HCT116 (cell line): ENCODE measurements around the gene TAF11. TPM values are rescaled to one million over a fixed set of nuclear protein-coding genes. Genes with fewer than 3 reads are reported as not detected.

Experiments
- ATAC-seq: fragments of 200-7000 bp; cut with Tn5 transposase; 2 replicates; pipeline ENCODE4 v1.9.1; 2020; ENCODE audit warnings: mild to moderate bottlenecking, moderate library complexity
- BruUV-seq: library from RNA; stranded (reverse); fragments of 400-500 nt; replicated peaks from 2 replicates; lab custom pipeline; 2021; lab: Mats Ljungman, UMichigan
- CTCF ChIA-PET: fragments of 300-600 bp; sonication (Branson Sonifier 250); formaldehyde crosslinking; loops from one replicate; lab custom pipeline; 2021; ENCODE audit warnings: antibody characterized with exemption; lab: Charles Lee
- POLR2A ChIA-PET: fragments of 300-600, 350-600 bp; sonication (Branson Sonifier 250); formaldehyde crosslinking; loops from one replicate; lab custom pipeline; 2021; ENCODE audit warnings: antibody characterized with exemption; lab: Charles Lee
- RAD21 ChIA-PET, 2 experiments: fragments of 300-600 bp; sonication (Branson Sonifier 250); formaldehyde crosslinking; loops; one replicate each; lab custom pipeline; 2023; ENCODE audit warnings: low total read pairs in 2 of 2; ENCODE audit not compliant: uncharacterized antibody in 2 of 2, unreplicated experiment in 2 of 2, low non-redundant PET in 1 of 2; lab: Charles Lee
- DNase-seq: peaks from one replicate; pipeline ENCODE4 v3.0.0-alpha.2; 2010; ENCODE audit warnings: low read depth, low spot score
- H2AFZ ChIP-seq: fragments of 200-600 bp; shearing (Covaris generic), sonication (generic); 2 replicates; pipeline ENCODE4 v1.6.1; 2017; ENCODE audit warnings: low read depth, mixed run types, mixed read lengths, antibody characterized with exemption, low read length; ENCODE audit not compliant: poor library complexity, severe bottlenecking
- H3K27ac ChIP-seq: 2 replicates; pipeline ENCODE4 v1.5.1; 2012; ENCODE audit warnings: low read depth, low read length
- H3K27me3 ChIP-seq: fragments of 200-600 bp; sonication (generic); 2 replicates; pipeline ENCODE4 v1.6.1; 2016; ENCODE audit warnings: mixed run types, low read length, mixed read lengths; ENCODE audit not compliant: insufficient read depth
- H3K36me3 ChIP-seq, 2 experiments: fragments of 200-500 bp in 1 of 2; fragments of 200-600 bp in 1 of 2; sonication (Bioruptor generic) in 1 of 2; sonication (generic) in 1 of 2; 2 replicates each; pipeline versions ENCODE4 v1.5.1 to v1.6.1; 2014 to 2016; ENCODE audit warnings: low read length in 2 of 2, inconsistent platforms in 1 of 2, mixed read lengths in 1 of 2, mixed run types in 1 of 2; ENCODE audit not compliant: insufficient read depth in 2 of 2, control insufficient read depth in 1 of 2
- H3K4me1 ChIP-seq, 2 experiments: fragments of 200-600 bp in 1 of 2; sonication (generic) in 1 of 2; 2 replicates each; pipeline versions ENCODE4 v1.5.1 to v1.6.1; 2012 to 2017; ENCODE audit warnings: low read length in 2 of 2, inconsistent platforms in 1 of 2, mild to moderate bottlenecking in 1 of 2, mixed read lengths in 1 of 2, mixed run types in 1 of 2, moderate library complexity in 1 of 2; ENCODE audit not compliant: insufficient read depth in 2 of 2, control insufficient read depth in 1 of 2
- H3K4me2 ChIP-seq: fragments of 200-600 bp; sonication (generic); 2 replicates; pipeline ENCODE4 v1.6.1; 2017; ENCODE audit warnings: mixed run types, low read length, mixed read lengths
- H3K4me3 ChIP-seq, 2 experiments: fragments of 200-600 bp in 1 of 2; sonication (generic) in 1 of 2; replicated peaks in 1 of 2; 2 replicates each; pipeline ENCODE4 v1.5.1; 2011 to 2016; ENCODE audit warnings: low read length in 2 of 2, control low read depth in 1 of 2, low read depth in 1 of 2, mild to moderate bottlenecking in 1 of 2, mixed read lengths in 1 of 2, mixed run types in 1 of 2
- H3K79me2 ChIP-seq: fragments of 200-600 bp; sonication (generic); 2 replicates; pipeline ENCODE4 v1.6.1; 2017; ENCODE audit warnings: mild to moderate bottlenecking, mixed run types, low read length, moderate library complexity, mixed read lengths; ENCODE audit not compliant: insufficient read depth
- H3K9ac ChIP-seq: fragments of 200-600 bp; sonication (generic); 2 replicates; pipeline ENCODE4 v1.6.1; 2016; ENCODE audit warnings: low read length, mixed read lengths
- H3K9me2 ChIP-seq: fragments of 200-600 bp; sonication (generic), shearing (Covaris generic); 2 replicates; pipeline ENCODE4 v1.6.1; 2017; ENCODE audit warnings: mixed run types, mild to moderate bottlenecking, moderate library complexity; ENCODE audit not compliant: insufficient read depth
- H3K9me3 ChIP-seq, 2 experiments: fragments of 200-500 bp in 1 of 2; fragments of 200-600 bp in 1 of 2; sonication (Bioruptor generic) in 1 of 2; sonication (generic) in 1 of 2; 2 replicates each; pipeline ENCODE4 v1.6.1; 2014 to 2017; ENCODE audit warnings: low read length in 2 of 2, mixed read lengths in 2 of 2, inconsistent platforms in 1 of 2, low read depth in 1 of 2, mild to moderate bottlenecking in 1 of 2, mixed run types in 1 of 2, moderate library complexity in 1 of 2; ENCODE audit not compliant: control insufficient read depth in 1 of 2, insufficient read depth in 1 of 2
- H4K20me1 ChIP-seq: fragments of 200-600 bp; sonication (generic), shearing (Covaris generic); 2 replicates; pipeline ENCODE4 v1.6.1; 2017; ENCODE audit warnings: mixed run types, mild to moderate bottlenecking, moderate library complexity; ENCODE audit not compliant: insufficient read depth
- ATF3 ChIP-seq: IDR thresholded peaks from 2 replicates; pipeline ENCODE4 v1.6.1; 2012
- CBX3 ChIP-seq: IDR thresholded peaks from 2 replicates; pipeline ENCODE4 v1.6.1; 2012; ENCODE audit warnings: low read depth
- CEBPB ChIP-seq: IDR thresholded peaks from 2 replicates; pipeline ENCODE4 v1.6.1; 2012; ENCODE audit warnings: low read depth
- CTCF ChIP-seq, 3 experiments: fragments of 200-600 bp in 1 of 3; sonication (generic) in 1 of 3; IDR thresholded peaks in 2 of 3; conservative IDR thresholded peaks in 1 of 3; 2 replicates each; pipeline ENCODE4 v1.5.1; 2012 to 2017; ENCODE audit warnings: low read depth in 2 of 3, low read length in 2 of 3, antibody characterized with exemption in 1 of 3, borderline replicate concordance in 1 of 3, control low read depth in 1 of 3, mild to moderate bottlenecking in 1 of 3, mixed read lengths in 1 of 3, mixed run types in 1 of 3, moderate library complexity in 1 of 3; ENCODE audit not compliant: insufficient read depth in 1 of 3
- EGR1 ChIP-seq: IDR thresholded peaks from 2 replicates; pipeline ENCODE4 v1.6.1; 2012; ENCODE audit warnings: low read depth
- ELF1 ChIP-seq: IDR thresholded peaks from 2 replicates; pipeline ENCODE4 v1.6.1; 2012; ENCODE audit warnings: low read depth, borderline replicate concordance
- EZH2 ChIP-seq: fragments of 200-600 bp; sonication (generic); IDR thresholded peaks from 2 replicates; pipeline ENCODE4 v1.6.1; 2017; ENCODE audit warnings: antibody characterized with exemption, mixed run types
- EZH2phosphoT487 ChIP-seq: fragments of 200-600 bp; IDR thresholded peaks from 2 replicates; pipeline ENCODE4 v1.6.1; 2018; ENCODE audit warnings: antibody characterized with exemption, borderline replicate concordance
- FOSL1 ChIP-seq: IDR thresholded peaks from 2 replicates; pipeline ENCODE4 v1.6.1; 2012; ENCODE audit warnings: low read depth
- POLR2A ChIP-seq: IDR thresholded peaks from 2 replicates; pipeline ENCODE4 v1.7.0; 2011; ENCODE audit warnings: borderline replicate concordance; ENCODE audit not compliant: insufficient read depth, insufficient read length; ENCODE audit errors: extremely low read depth
- RAD21 ChIP-seq: IDR thresholded peaks from 2 replicates; pipeline ENCODE4 v1.6.1; 2012; ENCODE audit warnings: low read depth, mild to moderate bottlenecking
- SIN3A ChIP-seq: IDR thresholded peaks from 2 replicates; pipeline ENCODE4 v1.6.1; 2012; ENCODE audit warnings: low read depth
- SRF ChIP-seq: IDR thresholded peaks from 2 replicates; pipeline ENCODE4 v1.6.1; 2012; ENCODE audit warnings: low read depth
- TCF7L2 ChIP-seq: IDR thresholded peaks from 2 replicates; pipeline ENCODE4 v1.7.0; 2011; ENCODE audit warnings: borderline replicate concordance, inconsistent platforms; ENCODE audit not compliant: insufficient read depth, insufficient read length; ENCODE audit errors: extremely low read depth
- YY1 ChIP-seq: IDR thresholded peaks from 2 replicates; pipeline ENCODE4 v1.6.1; 2011; ENCODE audit warnings: low read length, low read depth, moderate library complexity, mild to moderate bottlenecking; ENCODE audit not compliant: insufficient replicate concordance; ENCODE audit errors: extremely low read depth
- ZBTB33 ChIP-seq: IDR thresholded peaks from 2 replicates; pipeline ENCODE4 v1.6.1; 2011; ENCODE audit warnings: mild to moderate bottlenecking, low read length, moderate library complexity; ENCODE audit not compliant: insufficient replicate concordance; ENCODE audit errors: extremely low read depth
- ZFX ChIP-seq: fragments of 450-650 bp; IDR thresholded peaks from 2 replicates; pipeline ENCODE4 v1.6.1; 2017
- intact Hi-C: fragments of 100-400 bp; cut with micrococcal nuclease; formaldehyde crosslinking; loops from 2 replicates; pipeline ENCODE4 v1.10.0; 2022
- total RNA-seq: library from RNA; stranded (reverse); gene quantifications from one replicate; pipeline ENCODE4 v1.2.1, GENCODE V29; 2021; ENCODE audit not compliant: unreplicated experiment

TAF11 gene
- total RNA-seq, 1 experiment from 2014 or later: 23.7 TPM

- intact Hi-C loops: no loop called here
- Histone ChIP-seq H3K4me1 (peaks cover 0 to 3% of the 10 kb centered on the region in 2 experiments; a peak in 1 of 4 replicates), H3K9ac (no peak overlapping the region), H3K9me3 (no peaks in the 10 kb centered on the region), H3K4me3 (no peak overlapping the region), H3K4me2 (no peak overlapping the region), H3K9me2 (no peaks in the 10 kb centered on the region), H3K27ac (no peak overlapping the region), H4K20me1 (peaks cover 4% of the 10 kb centered on the region; the same call in 1 of the 2 replicates), H2AFZ (no peak overlapping the region), H3K27me3 (no peaks in the 10 kb centered on the region), H3K79me2 (peaks cover 74% of the 10 kb centered on the region), H3K36me3 (no peaks in the 10 kb centered on the region)
- no peak for DNase-seq
- ChIA-PET RAD21 (no interaction called here), POLR2A (no interaction called here), CTCF (no interaction called here)
- BruUV-seq: no TSS peak
- TF ChIP-seq CEBPB (no peak), YY1 (no peak), SRF (no peak), ZFX (no peak), ATF3 (no peak), TCF7L2 (no peak), SIN3A (no peak), EZH2 (no peak), EZH2phosphoT487 (no peak), ELF1 (no peak), CBX3 (no peak), EGR1 (no peak), FOSL1 (no peak), RAD21 (no peak), ZBTB33 (no peak), CTCF (IDR thresholded peaks at IDR 0.05 in 2 of 3, conservative IDR thresholded peaks at IDR 0.05 in 1 of 3; ENCODE audit: borderline replicate concordance in 1 of 3, insufficient read depth in 1 of 3, low read depth in 2 of 3, low read length in 2 of 3) (no peak), POLR2A (no peak)
- no peak for ATAC-seq
These were observed 26.5 kb upstream of the TAF11 start for GRCh38 chr6:34914358-34914757.
